ENCODE data around the gene GALNT12.
A peak's percentile ranks its signal among the peaks of the same experiment; 100 is the strongest.

GALNT12 gene

GRCh38 chr9:98780059-98780749 is 27.3 kb upstream of the GALNT12 start:
- TF ChIP-seq RAD21 (IDR thresholded peaks at IDR 0.05; ENCODE audit: low read depth) (no peak), TAF1 (IDR thresholded peaks at IDR 0.05; ENCODE audit: low read depth) (no peak), EP300 (IDR thresholded peaks at IDR 0.05; ENCODE audit: borderline replicate concordance) (no peak), FOXM1 (IDR thresholded peaks at IDR 0.05; ENCODE audit: borderline replicate concordance, low read depth) (no peak), MAX (IDR thresholded peaks at IDR 0.05) (no peak), NFIC (IDR thresholded peaks at IDR 0.05) (no peak)

- TF ChIP-seq TEAD4 (IDR thresholded peaks at IDR 0.05) (peak; percentile 62), EP300 (IDR thresholded peaks at IDR 0.05; ENCODE audit: borderline replicate concordance) (peak; percentile 58; the same call in 1 of the 2 replicates), YY1 (IDR thresholded peaks at IDR 0.05; ENCODE audit: low read depth) (no peak; the same call in 1 of the 2 replicates), FOXM1 (IDR thresholded peaks at IDR 0.05; ENCODE audit: borderline replicate concordance, low read depth) (no peak), RAD21 (IDR thresholded peaks at IDR 0.05; ENCODE audit: low read depth) (no peak), ZBTB7A (IDR thresholded peaks at IDR 0.05; ENCODE audit: low read depth) (0 out of 2 replicates have a peak, but pooled peaks have one; percentile 43), TAF1 (IDR thresholded peaks at IDR 0.05; ENCODE audit: low read depth) (no peak), TCF12 (IDR thresholded peaks at IDR 0.05; ENCODE audit: low read depth) (peak; percentile 38; the same call in 1 of the 2 replicates), EGR1 (IDR thresholded peaks at IDR 0.05) (no peak), NFIC (IDR thresholded peaks at IDR 0.05) (0 out of 2 replicates have a peak, but pooled peaks have one; percentile 26), CEBPB (IDR thresholded peaks at IDR 0.05) (no peak)
- TF ChIP-seq, protein P1, sequence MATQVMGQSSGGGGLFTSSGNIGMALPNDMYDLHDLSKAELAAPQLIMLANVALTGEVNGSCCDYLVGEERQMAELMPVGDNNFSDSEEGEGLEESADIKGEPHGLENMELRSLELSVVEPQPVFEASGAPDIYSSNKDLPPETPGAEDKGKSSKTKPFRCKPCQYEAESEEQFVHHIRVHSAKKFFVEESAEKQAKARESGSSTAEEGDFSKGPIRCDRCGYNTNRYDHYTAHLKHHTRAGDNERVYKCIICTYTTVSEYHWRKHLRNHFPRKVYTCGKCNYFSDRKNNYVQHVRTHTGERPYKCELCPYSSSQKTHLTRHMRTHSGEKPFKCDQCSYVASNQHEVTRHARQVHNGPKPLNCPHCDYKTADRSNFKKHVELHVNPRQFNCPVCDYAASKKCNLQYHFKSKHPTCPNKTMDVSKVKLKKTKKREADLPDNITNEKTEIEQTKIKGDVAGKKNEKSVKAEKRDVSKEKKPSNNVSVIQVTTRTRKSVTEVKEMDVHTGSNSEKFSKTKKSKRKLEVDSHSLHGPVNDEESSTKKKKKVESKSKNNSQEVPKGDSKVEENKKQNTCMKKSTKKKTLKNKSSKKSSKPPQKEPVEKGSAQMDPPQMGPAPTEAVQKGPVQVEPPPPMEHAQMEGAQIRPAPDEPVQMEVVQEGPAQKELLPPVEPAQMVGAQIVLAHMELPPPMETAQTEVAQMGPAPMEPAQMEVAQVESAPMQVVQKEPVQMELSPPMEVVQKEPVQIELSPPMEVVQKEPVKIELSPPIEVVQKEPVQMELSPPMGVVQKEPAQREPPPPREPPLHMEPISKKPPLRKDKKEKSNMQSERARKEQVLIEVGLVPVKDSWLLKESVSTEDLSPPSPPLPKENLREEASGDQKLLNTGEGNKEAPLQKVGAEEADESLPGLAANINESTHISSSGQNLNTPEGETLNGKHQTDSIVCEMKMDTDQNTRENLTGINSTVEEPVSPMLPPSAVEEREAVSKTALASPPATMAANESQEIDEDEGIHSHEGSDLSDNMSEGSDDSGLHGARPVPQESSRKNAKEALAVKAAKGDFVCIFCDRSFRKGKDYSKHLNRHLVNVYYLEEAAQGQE (IDR thresholded peaks at IDR 0.05; ENCODE audit: low read depth) = no peak
- TF ChIP-seq, protein P2, sequence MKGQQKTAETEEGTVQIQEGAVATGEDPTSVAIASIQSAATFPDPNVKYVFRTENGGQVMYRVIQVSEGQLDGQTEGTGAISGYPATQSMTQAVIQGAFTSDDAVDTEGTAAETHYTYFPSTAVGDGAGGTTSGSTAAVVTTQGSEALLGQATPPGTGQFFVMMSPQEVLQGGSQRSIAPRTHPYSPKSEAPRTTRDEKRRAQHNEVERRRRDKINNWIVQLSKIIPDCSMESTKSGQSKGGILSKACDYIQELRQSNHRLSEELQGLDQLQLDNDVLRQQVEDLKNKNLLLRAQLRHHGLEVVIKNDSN (IDR thresholded peaks at IDR 0.05) = no peak
Measured at GRCh38 chr9:98781588-98782383, 25.7 kb upstream of the GALNT12 start.

GRCh38 chr9:98783518-98784226 is 23.8 kb upstream of the GALNT12 start:
- TF ChIP-seq EGR1 (IDR thresholded peaks at IDR 0.05) = no peak
- TF ChIP-seq RAD21 (IDR thresholded peaks at IDR 0.05; ENCODE audit: low read depth) = no peak
- TF ChIP-seq TAF1 (IDR thresholded peaks at IDR 0.05; ENCODE audit: low read depth) = no peak
- no peak for TF ChIP-seq FOXM1 (IDR thresholded peaks at IDR 0.05; ENCODE audit: borderline replicate concordance, low read depth)
- TF ChIP-seq ZBTB7A (IDR thresholded peaks at IDR 0.05; ENCODE audit: low read depth) = no peak
- TF ChIP-seq NFIC (IDR thresholded peaks at IDR 0.05) = no peak
- no peak for TF ChIP-seq TCF12 (IDR thresholded peaks at IDR 0.05; ENCODE audit: low read depth)
- TF ChIP-seq CREB1 (IDR thresholded peaks at IDR 0.05; ENCODE audit: low read depth) = no peak

GRCh38 chr9:98784831-98785806 is 22.4 kb upstream of the GALNT12 start:
- TF ChIP-seq TCF12 (IDR thresholded peaks at IDR 0.05; ENCODE audit: low read depth) = no peak
- TF ChIP-seq EP300 (IDR thresholded peaks at IDR 0.05; ENCODE audit: borderline replicate concordance) = no peak
- no peak for TF ChIP-seq YY1 (IDR thresholded peaks at IDR 0.05; ENCODE audit: low read depth)
- no peak for TF ChIP-seq MAX (IDR thresholded peaks at IDR 0.05)
- no peak for TF ChIP-seq TEAD4 (IDR thresholded peaks at IDR 0.05)
- TF ChIP-seq EGR1 (IDR thresholded peaks at IDR 0.05) = no peak
- no peak for TF ChIP-seq NFIC (IDR thresholded peaks at IDR 0.05)
- no peak for TF ChIP-seq CREB1 (IDR thresholded peaks at IDR 0.05; ENCODE audit: low read depth)
- no peak for TF ChIP-seq CEBPB (IDR thresholded peaks at IDR 0.05)
- TF ChIP-seq TAF1 (IDR thresholded peaks at IDR 0.05; ENCODE audit: low read depth) = no peak
- no peak for TF ChIP-seq FOXM1 (IDR thresholded peaks at IDR 0.05; ENCODE audit: borderline replicate concordance, low read depth)
- TF ChIP-seq ZBTB7A (IDR thresholded peaks at IDR 0.05; ENCODE audit: low read depth) = no peak
- TF ChIP-seq RAD21 (IDR thresholded peaks at IDR 0.05; ENCODE audit: low read depth) = no peak
- TF ChIP-seq, protein P1 (IDR thresholded peaks at IDR 0.05; ENCODE audit: low read depth) = no peak
- TF ChIP-seq, protein P2 (IDR thresholded peaks at IDR 0.05) = no peak
